Measurements from ENCODE around the gene DENND4A.
"Not testable (repeated sequence)": the region's sequence is repeated elsewhere in the genome, so short reads cannot be mapped to it uniquely, and the experiment has no call there.

The DENND4A gene

GRCh38 chr15:65818927-65819562, 27.0 kb upstream of the DENND4A start:
- DNase-seq = no peak

GRCh38 chr15:65816441-65816840, 24.3 kb upstream of the DENND4A start:
- DNase-seq = no peak

GRCh38 chr15:65816008-65816407, 23.9 kb upstream of the DENND4A start:
- DNase-seq = not testable (repeated sequence)

DNA sequence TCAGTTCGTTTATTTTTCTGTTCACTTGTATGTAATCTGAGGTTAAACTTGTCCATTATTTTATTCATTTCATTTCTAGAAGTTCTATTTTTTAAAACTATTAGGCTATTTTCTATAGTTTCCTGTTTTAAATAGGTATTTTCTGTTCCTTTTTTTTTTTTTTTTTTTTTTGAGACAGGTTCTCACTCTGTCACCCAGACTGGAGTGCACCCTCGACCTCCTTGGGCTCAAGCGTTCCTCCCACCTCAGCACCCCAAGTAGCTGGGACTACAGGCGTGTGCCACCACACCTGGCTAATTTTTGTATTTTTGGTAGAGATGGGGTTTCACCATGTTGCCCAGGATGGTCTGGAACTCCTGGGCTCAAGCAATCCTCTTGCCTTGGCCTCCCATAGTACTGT, 22.2 kb upstream of the DENND4A start:
- not testable (repeated sequence) for DNase-seq

- no peak for DNase-seq
Measured at GRCh38 chr15:65812916-65813315, 20.8 kb upstream of the DENND4A start.

DNA sequence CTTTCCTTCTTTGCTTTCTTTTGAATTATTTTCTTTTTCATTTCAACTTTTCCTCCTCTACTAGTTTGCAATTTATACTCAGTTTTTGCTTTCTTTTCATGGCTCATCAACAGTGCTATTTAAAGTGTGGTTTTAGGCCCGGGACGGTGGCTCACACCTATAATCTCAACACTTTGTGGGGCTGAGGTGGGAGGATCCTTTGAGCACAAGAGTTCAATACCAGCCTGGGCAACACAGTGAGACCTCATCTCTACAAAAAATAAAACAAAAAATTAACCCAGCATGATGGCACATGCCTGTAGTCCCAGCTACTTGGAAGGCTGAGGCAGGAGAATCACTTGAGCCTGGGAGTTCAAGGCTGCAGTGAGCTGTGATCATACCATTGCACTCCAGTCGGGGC, 20.4 kb upstream of the DENND4A start:
- DNase-seq = no peak

DNA sequence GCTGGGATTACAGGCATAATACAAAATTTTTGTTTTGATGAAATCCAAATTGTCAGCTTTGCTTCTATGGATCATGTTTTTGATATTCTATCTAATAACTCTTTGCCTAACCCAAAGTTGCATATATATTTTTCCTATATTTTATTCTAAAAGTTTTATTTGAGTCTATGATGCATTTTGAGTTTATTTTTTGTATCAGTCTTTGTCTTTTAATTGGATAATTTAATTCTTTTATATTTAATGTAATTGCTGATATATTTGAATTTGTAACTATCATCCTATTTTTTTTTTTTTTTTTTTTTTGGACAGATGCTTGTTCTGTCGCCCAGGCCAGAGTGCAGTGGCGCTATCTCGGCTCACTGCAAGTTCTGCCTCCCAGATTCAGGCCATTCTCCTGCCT, 19.7 kb upstream of the DENND4A start:
- no peak for DNase-seq

DNA sequence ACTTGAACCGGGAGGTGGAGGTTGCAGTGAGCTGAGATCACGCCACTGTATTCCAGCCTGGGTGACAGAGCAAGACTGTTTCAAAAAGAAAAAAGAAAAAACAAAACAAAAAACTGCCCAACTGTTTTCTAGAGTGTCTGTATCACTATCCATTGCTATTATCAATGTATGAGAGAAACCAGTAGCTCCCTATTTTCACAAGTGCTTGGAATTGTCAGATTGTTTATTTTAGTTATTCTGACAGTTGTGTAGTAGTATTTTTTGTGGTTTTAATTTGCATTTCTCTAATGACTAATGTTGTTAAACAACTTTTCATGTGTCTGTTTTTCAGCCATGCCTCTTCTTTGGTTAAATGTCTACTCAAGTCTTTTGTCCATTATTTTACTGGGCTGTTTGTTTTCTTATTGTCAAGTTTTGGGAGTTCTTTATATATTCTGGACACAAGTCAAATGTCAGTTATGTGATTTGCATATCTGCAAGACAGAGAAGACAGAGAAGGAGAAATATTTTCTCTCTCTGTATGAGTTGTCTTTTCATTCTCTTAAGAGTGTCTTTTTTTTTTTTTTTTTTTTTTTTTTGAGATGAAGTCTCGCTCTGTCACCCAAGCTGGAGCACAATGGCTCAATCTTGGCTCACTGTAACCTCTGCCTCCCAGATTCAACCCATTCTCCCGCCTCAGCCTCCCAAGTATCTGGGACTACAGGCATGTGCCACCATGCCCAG, 19.1 kb upstream of the DENND4A start:
- not testable (repeated sequence) for DNase-seq

GRCh38 chr15:65806397-65806796, 14.3 kb upstream of the DENND4A start:
- DNase-seq = no peak

DNA sequence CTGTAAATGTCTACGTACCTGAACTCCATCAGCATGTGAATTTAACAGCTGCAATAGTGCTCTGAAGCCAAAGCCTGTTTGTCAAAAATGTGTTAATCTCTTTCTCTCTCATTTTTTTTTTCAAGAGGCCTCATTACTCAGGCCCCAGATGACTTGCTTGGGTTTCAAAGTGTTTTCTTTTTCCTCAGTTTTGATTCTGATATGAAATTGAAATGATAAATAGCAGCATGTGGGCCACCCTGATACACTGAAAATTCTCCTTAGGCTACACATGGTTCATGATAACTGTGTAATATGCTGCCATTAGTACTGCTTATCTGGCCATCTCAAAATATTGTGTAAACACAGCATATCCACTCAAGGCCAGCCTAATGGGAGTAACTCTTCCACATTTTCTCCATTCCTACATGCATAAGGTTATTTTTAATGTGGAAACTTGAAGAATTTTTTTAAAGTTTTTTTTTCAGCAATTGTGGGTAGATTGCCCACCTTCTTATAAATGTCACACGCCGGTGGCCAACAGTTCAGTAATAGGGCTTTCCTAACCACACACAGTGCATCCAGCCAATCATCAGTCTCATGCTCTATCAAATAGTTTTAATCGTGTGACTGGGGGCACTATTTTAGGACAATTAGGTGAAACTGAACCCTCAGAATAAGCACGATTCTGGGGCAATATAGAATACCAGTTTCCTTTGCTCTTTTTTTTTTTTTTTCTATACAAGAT, 13.1 kb upstream of the DENND4A start:
- no peak for DNase-seq

GRCh38 chr15:65804252-65804931, 12.3 kb upstream of the DENND4A start:
- DNase-seq = no peak

GRCh38 chr15:65801229-65801805, 9.2 kb upstream of the DENND4A start:
- DNase-seq = no peak

GRCh38 chr15:65796610-65797078, 4.6 kb upstream of the DENND4A start:
- DNase-seq = no peak

DNA sequence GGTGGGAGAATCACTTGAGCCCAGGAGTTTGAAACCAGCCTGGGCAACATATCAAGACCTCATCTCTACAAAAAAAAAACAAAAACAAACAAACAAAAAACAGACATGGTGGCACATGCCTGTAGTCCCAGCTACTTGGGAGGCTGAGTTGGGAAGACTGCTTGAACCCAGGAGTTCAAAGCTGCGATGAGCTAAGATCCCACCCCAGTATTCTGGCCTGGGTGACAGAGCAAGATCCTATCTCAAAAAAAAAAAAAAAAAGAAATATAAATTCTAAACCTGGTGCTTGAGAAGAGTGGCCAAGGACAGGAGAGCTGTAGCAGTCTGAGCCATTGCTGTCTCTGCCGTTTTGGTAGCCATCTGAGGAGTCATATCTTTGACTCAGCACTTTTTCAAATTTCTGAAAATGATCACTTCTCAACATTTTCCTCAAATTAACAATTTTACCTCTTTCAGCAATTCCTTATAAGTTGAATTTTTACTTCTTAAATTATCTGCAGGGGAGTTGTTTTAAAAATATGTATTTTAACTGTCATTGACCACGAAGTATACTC, 3.6 kb upstream of the DENND4A start:
- no peak for DNase-seq

DNA sequence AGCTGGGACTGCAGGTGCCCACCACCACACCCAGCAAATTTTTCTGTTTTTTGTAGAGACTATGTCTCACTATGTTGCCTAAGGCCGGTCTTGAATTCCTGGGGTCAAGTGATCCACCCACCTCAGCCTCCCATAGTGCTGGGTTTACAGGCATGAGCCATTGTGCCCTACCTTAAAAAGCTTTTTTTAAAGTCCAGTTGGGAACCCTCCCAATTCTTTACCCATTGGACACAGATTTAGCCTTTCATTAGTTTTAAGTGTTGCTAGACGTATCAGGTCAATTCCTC, 1.7 kb upstream of the DENND4A start:
- DNase-seq = no peak

- DNase-seq = no peak
Measured at GRCh38 chr15:65792988-65793817, 1.1 kb upstream of the DENND4A start.

GRCh38 chr15:65791335-65792137, 557 bp downstream of the DENND4A start:
- DNase-seq = peak; percentile 57 to 91

DNA sequence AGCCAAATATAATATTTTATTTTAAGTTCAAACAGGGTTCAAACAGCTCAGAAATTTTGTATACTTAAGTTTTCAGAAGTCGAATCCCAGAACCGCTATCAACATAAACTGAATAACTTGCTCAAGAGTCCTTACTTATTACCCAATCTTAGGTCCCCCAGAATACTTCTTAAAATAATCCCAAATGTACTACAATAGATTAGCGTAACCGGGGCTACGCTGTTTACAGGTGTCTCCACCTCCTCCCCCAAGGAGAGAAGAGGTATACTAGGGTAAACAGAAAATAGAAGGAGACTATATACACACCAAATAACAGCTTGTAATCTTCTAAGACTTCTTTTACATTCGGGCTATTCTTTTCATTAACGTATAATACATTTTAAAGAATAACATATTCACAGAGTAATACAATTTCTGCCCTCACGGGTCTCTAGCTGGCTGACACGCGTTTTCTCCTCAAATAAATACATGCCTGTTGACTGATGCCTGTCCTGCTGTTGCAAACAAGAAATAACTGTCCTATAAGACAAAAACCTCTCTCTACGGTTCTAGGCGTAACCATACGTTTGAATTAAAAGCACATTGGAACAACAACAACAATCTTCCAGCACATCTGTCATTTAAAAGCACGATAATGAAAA, 1.3 kb downstream of the DENND4A start:
- DNase-seq = peak in 1 of 2 experiments; percentile 52

DNA sequence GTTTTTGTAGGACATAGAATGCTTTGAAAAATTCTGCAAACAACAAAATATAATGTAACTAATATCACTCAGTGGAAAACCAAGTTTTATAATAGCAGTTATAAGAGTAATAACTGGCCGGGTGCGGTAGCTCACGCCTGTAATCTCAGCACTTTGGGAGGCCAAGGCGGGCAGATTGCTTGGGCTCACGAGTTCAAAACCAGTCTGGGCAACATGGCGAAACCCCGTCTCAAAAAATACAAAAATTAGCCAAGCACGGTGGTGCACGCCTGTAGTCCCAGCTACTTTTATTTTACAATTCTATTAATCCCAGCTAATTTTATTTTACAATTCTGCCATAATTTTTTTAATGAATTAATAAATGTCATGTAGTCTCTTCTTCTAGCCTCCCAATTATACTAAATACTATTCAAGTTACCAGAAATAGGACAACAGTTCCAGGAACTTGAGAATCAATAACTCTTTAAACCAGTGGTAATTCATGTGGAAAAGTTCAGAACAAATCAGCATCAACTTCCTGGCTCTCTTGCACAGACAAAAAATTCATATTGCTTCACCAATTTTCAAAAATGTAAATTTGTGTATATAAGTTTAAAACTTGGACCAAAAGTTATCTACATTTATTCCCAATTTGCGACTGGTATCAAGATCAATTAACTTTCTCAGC, 2.2 kb downstream of the DENND4A start:
- no peak for DNase-seq

DNA sequence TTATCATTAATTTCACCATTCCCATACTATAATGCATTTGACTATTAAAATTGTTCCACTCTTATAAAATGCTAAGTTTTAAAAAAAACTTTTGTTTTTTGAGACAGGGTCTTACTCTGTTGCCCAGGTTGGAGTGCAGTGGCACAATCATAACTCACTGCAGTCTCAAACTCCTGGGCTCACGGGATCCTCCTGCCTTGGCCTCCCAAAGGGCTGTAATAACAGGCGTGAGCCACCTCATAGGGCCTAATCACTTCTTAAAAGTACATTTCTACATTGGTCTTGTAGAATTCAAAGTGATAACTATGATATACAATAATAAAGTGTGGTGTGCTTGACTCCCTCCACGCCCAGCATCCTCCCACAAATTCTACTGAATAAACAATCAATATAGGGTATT, 3.0 kb downstream of the DENND4A start:
- no peak for DNase-seq

Measured in NCI-H526 (cell line).